ENCODE results near the gene DTNBP1. TPM values are rescaled to one million over a fixed set of nuclear protein-coding genes. Genes with fewer than 3 reads are reported as not detected.

Gene DTNBP1
- polyA plus RNA-seq, 2 of the 4 experiments (the other 2 are of a cell fraction) = 8.4 to 8.7 TPM

DNA sequence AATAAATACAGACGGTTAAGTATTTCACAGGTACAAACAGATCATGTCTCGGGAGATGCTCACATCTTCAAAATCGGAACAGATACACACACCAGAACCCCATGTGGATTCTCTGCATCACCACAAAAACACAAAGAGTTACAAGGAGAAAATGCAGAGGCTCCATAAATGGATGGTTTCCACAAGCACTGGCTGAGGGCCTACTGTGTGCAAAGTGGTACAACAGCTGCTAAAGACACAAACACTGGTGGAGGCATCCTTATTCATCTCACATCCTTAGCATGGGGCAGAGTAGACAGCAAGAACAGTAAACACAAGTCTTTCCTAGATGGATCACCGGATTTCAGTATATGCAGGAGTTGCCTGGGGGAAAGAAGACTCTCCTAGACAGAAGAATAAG lies 88.8 kb downstream of the DTNBP1 start:
- Histone ChIP-seq H3K4me2 (no peak overlapping the region), H3K27ac (no peak overlapping the region), H3K4me3 (no peak overlapping the region), H3K4me1 (peaks cover 10% of the 10 kb centered on the region), H3K9me3 (no peaks in the 10 kb centered on the region)
- POLR2A ChIA-PET = no interaction called here
- ATAC-seq (no peak), DNase-seq (ENCODE audit: low read depth in 1 of 2, low spot score in 1 of 2) (no peak), FAIRE-seq (no peak)
- TF ChIP-seq, protein P1, sequence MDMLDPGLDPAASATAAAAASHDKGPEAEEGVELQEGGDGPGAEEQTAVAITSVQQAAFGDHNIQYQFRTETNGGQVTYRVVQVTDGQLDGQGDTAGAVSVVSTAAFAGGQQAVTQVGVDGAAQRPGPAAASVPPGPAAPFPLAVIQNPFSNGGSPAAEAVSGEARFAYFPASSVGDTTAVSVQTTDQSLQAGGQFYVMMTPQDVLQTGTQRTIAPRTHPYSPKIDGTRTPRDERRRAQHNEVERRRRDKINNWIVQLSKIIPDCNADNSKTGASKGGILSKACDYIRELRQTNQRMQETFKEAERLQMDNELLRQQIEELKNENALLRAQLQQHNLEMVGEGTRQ (IDR thresholded peaks at IDR 0.05) = no peak
- TF ChIP-seq MAX (IDR thresholded peaks at IDR 0.05) (no peak), ZNF302 (CRISPR knock-in tag; IDR thresholded peaks at IDR 0.05) (no peak), ZC3H11A (IDR thresholded peaks at IDR 0.05) (no peak), SMC3 (IDR thresholded peaks at IDR 0.05) (no peak), CHD4 (IDR thresholded peaks at IDR 0.05; ENCODE audit: borderline replicate concordance) (no peak), REST (IDR thresholded peaks at IDR 0.05) (no peak), NPAS2 (CRISPR knock-in tag; IDR thresholded peaks at IDR 0.05; ENCODE audit: borderline replicate concordance) (no peak), BCL3 (IDR thresholded peaks at IDR 0.05) (no peak), EHMT2 (IDR thresholded peaks at IDR 0.05; ENCODE audit: low read depth) (no peak), EP300 (IDR thresholded peaks at IDR 0.05) (no peak), ATOH8 (CRISPR knock-in tag; IDR thresholded peaks at IDR 0.05; ENCODE audit: low read depth) (no peak), POLR2A (IDR thresholded peaks at IDR 0.05; ENCODE audit: low read length) (no peak), EHF (CRISPR knock-in tag; IDR thresholded peaks at IDR 0.05) (no peak)
- CTCF ChIA-PET = no interaction called here
- WGBS (ENCODE audit: missing lambda C conversion rate) = 91% methylated on average over 4 of the region's 4 CpGs

DNA sequence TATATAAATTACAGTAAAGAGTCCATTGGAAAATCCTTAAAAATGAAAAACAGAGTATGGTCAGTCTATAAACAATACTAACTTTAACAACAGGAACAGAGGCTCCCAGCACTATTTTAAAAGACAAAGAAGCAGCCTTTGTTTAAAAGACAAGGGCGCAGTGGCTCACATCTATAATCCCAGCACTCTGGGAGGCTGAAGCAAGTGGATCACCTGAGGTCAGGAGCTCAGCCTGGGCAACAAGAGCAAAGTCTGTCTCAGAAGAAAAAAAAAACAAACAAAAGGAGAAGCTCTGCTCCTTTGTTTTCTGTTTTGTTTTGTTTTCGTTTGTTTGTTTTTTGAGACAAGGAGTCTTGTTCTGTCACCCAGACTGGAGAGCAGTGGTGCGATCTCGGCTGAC lies 89.4 kb downstream of the DTNBP1 start:
- CTCF ChIA-PET = no interaction called here
- FAIRE-seq (no peak), ATAC-seq (no peak), DNase-seq (ENCODE audit: low read depth in 1 of 2, low spot score in 1 of 2) (no peak)
- WGBS (ENCODE audit: missing lambda C conversion rate) = 85% methylated on average over 4 of the region's 4 CpGs
- no peaks in the 10 kb centered on the region for H3K9me3 ChIP-seq
- H3K27ac ChIP-seq = no peak overlapping the region
- no peak overlapping the region for H3K4me3 ChIP-seq
- POLR2A ChIA-PET = no interaction called here
- TF ChIP-seq JUN (IDR thresholded peaks at IDR 0.05) (no peak), RNF2 (IDR thresholded peaks at IDR 0.05; ENCODE audit: borderline replicate concordance, low read depth) (no peak), HOXA7 (CRISPR knock-in tag; IDR thresholded peaks at IDR 0.05) (no peak), NR3C1 (IDR thresholded peaks at IDR 0.05) (no peak), RCOR1 (IDR thresholded peaks at IDR 0.05; ENCODE audit: low read depth, low read length) (no peak), POLR2A (IDR thresholded peaks at IDR 0.05; ENCODE audit: low read length) (no peak), E2F6 (IDR thresholded peaks at IDR 0.05; ENCODE audit: borderline replicate concordance, low read depth) (no peak), CEBPB (IDR thresholded peaks at IDR 0.05) (no peak)
- H3K4me2 ChIP-seq = no peak overlapping the region
- peaks cover 10% of the 10 kb centered on the region for H3K4me1 ChIP-seq
